ENCODE results near the gene KIRREL3. TPM values are rescaled to one million over a fixed set of nuclear protein-coding genes. Genes with fewer than 3 reads are reported as not detected.

KIRREL3 gene
- total RNA-seq, 2 donors from 2014 or later, result 0.28 TPM; not detected in 1

- TF ChIP-seq POLR2AphosphoS5 (IDR thresholded peaks at IDR 0.05) (peak; percentile 14), CTCF (IDR thresholded peaks at IDR 0.05) (no peak)
- H3K9me3 ChIP-seq, result no peaks in the 10 kb centered on the region
- intact Hi-C loops (cut with DNase I), result loop anchor here (5.0 kb wide), 2 partner anchors 60 to 100 kb away; partner anchors contain the start of gene ST3GAL4
- H3K4me3 ChIP-seq, result peak overlapping the region in 1 of 2 donors; percentile 38
- H3K27me3 ChIP-seq (replicated peaks; ENCODE audit: insufficient read depth), result no peaks in the 10 kb centered on the region
- peak overlapping the region; percentile 69 to 78 for H3K27ac ChIP-seq
- peaks cover 4% of the 10 kb centered on the region for H3K4me1 ChIP-seq (replicated peaks)
- H3K36me3 ChIP-seq, result no peaks in the 10 kb centered on the region
- 29% methylated on average over 12 of the region's 12 CpGs for WGBS
- DNase-seq (ENCODE audit: low spot score), result no peak
Measured at GRCh38 chr11:126417091-126417862, 583.3 kb downstream of the KIRREL3 start.

- TF ChIP-seq POLR2AphosphoS5 (IDR thresholded peaks at IDR 0.05), result peak; percentile 61
- TF ChIP-seq POLR2A (IDR thresholded peaks at IDR 0.05), result peak; percentile 40
- peak in 1 of 4 experiments; percentile 19 for TF ChIP-seq CTCF (IDR thresholded peaks at IDR 0.05)
- H3K27me3 ChIP-seq (replicated peaks; ENCODE audit: insufficient read depth), result no peaks in the 10 kb centered on the region
- intact Hi-C loops (cut with DNase I), result loop anchor here (5.0 kb wide), 2 partner anchors 59 to 99 kb away; partner anchors contain the start of gene ST3GAL4
- 2% methylated on average over 49 of the region's 52 CpGs for WGBS
- peak overlapping the region; percentile 69 to 78 for H3K27ac ChIP-seq
- peaks cover 4% of the 10 kb centered on the region for H3K4me1 ChIP-seq (replicated peaks)
- no peaks in the 10 kb centered on the region for H3K9me3 ChIP-seq
- H3K4me3 ChIP-seq, result peak overlapping the region; percentile 29 to 38
- DNase-seq (ENCODE audit: low spot score), result peak; percentile 71
- H3K36me3 ChIP-seq, result no peaks in the 10 kb centered on the region
Measured at GRCh38 chr11:126416542-126417090, 584.0 kb downstream of the KIRREL3 start.

- TF ChIP-seq CTCF (IDR thresholded peaks at IDR 0.05), result no peak
- no peak for TF ChIP-seq POLR2A (IDR thresholded peaks at IDR 0.05)
- TF ChIP-seq POLR2AphosphoS5 (IDR thresholded peaks at IDR 0.05), result no peak
- no peaks in the 10 kb centered on the region for H3K9me3 ChIP-seq
- H3K36me3 ChIP-seq, result no peaks in the 10 kb centered on the region
- H3K27me3 ChIP-seq (replicated peaks; ENCODE audit: insufficient read depth), result no peaks in the 10 kb centered on the region
- H3K27ac ChIP-seq, result peak overlapping the region; percentile 69 to 78
- 55% methylated on average over 19 of the region's 19 CpGs for WGBS
- no peak for DNase-seq (ENCODE audit: low spot score)
- intact Hi-C loops (cut with DNase I), result loop anchor here (5.0 kb wide), 2 partner anchors 59 to 99 kb away; partner anchors contain the start of gene ST3GAL4
- peak overlapping the region in 1 of 2 donors; percentile 29 for H3K4me3 ChIP-seq
- H3K4me1 ChIP-seq (replicated peaks), result peaks cover 4% of the 10 kb centered on the region
Measured at GRCh38 chr11:126415669-126416420, 584.7 kb downstream of the KIRREL3 start.

- DNase-seq (ENCODE audit: low spot score), result no peak
- Histone ChIP-seq H3K4me1 (replicated peaks) (peaks cover 4% of the 10 kb centered on the region), H3K9me3 (no peaks in the 10 kb centered on the region), H3K27me3 (replicated peaks; ENCODE audit: insufficient read depth) (no peaks in the 10 kb centered on the region), H3K4me3 (no peak overlapping the region), H3K36me3 (no peaks in the 10 kb centered on the region), H3K27ac (peak overlapping the region; percentile 69 to 78)
- intact Hi-C loops (cut with DNase I), result loop anchor here (5.0 kb wide), 2 partner anchors 58 to 98 kb away; partner anchors contain the start of gene ST3GAL4
- WGBS, result 20% methylated on average over 7 of the region's 7 CpGs
- TF ChIP-seq POLR2AphosphoS5 (IDR thresholded peaks at IDR 0.05) (no peak), POLR2A (IDR thresholded peaks at IDR 0.05) (no peak), CTCF (IDR thresholded peaks at IDR 0.05) (no peak)
Measured at GRCh38 chr11:126415128-126415527, 585.4 kb downstream of the KIRREL3 start.

Data from prostate gland (tissue), 2 donors.